ENCODE results near the gene SRPRB. TPM values are rescaled to one million over a fixed set of nuclear protein-coding genes. Genes with fewer than 3 reads are reported as not detected.

The SRPRB gene
- total RNA-seq, 1 experiment from 2014 or later = 54.8 TPM

DNA sequence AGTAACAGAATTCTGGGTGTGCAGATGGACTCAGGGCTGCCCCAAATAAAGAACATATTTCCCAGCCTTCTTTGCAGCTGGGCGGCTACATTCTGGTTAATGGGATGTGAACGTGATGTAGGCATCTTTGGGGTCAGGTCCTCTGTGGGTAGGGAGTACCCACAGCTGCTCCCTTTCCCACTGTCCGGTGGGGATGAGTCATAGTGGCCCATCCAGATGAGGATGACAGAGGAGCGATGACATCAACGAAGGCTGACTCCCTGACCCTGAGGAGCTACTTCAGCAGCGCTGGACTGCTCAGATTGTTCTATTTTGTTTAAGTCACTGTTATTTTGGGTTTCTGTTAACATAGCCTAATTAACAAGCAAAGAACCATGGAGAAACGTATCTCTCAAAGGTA, 38.0 kb downstream of the SRPRB start:
- H2BK12ac ChIP-seq (ENCODE audit: insufficient read length, low read depth, low read length) = no peak overlapping the region
- H3K27ac Mint-ChIP-seq = no peak overlapping the region
- no peaks in the 10 kb centered on the region for H3K9me3 Mint-ChIP-seq
- peaks cover 5 to 6% of the 10 kb centered on the region in 2 experiments; a peak in 1 of 4 replicates for H3K4me1 Mint-ChIP-seq
- no peak overlapping the region for H3K23ac ChIP-seq (ENCODE audit: insufficient read length, low read depth, low read length)
- H4K8ac ChIP-seq (replicated peaks; ENCODE audit: insufficient read length, low read depth, low read length) = no peak overlapping the region
- DNase-seq = no peak
- H2AK5ac ChIP-seq (ENCODE audit: insufficient read length, low read length) = no peak overlapping the region
- no peak overlapping the region for H3K14ac ChIP-seq (ENCODE audit: insufficient read depth, low read length)
- no peaks in the 10 kb centered on the region for H3K4me1 ChIP-seq (ENCODE audit: insufficient read depth, low read length)
- no peak overlapping the region for H3K18ac ChIP-seq (ENCODE audit: insufficient read length, low read depth, low read length)
- WGBS (ENCODE audit: extremely low coverage, insufficient read length, low lambda C conversion rate) = no CpG with 5 or more reads among the region's 7 CpGs
- TF ChIP-seq, protein P1, sequence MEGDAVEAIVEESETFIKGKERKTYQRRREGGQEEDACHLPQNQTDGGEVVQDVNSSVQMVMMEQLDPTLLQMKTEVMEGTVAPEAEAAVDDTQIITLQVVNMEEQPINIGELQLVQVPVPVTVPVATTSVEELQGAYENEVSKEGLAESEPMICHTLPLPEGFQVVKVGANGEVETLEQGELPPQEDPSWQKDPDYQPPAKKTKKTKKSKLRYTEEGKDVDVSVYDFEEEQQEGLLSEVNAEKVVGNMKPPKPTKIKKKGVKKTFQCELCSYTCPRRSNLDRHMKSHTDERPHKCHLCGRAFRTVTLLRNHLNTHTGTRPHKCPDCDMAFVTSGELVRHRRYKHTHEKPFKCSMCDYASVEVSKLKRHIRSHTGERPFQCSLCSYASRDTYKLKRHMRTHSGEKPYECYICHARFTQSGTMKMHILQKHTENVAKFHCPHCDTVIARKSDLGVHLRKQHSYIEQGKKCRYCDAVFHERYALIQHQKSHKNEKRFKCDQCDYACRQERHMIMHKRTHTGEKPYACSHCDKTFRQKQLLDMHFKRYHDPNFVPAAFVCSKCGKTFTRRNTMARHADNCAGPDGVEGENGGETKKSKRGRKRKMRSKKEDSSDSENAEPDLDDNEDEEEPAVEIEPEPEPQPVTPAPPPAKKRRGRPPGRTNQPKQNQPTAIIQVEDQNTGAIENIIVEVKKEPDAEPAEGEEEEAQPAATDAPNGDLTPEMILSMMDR (conservative IDR thresholded peaks at IDR 0.05) = no peak
- H3K36me3 Mint-ChIP-seq (ENCODE audit: insufficient read depth in 1 of 3, low read depth in 3 of 3) = peaks cover 0 to 3% (median 0%) of the 10 kb centered on the region in 3 experiments; a peak in 1 of 7 replicates
- H3K79me1 ChIP-seq (ENCODE audit: insufficient read depth, low read depth, low read length, poor library complexity, severe bottlenecking) = no peaks in the 10 kb centered on the region
- no peak overlapping the region for H3K27ac ChIP-seq (ENCODE audit: insufficient read length, low read depth, low read length)
- H3K27me3 Mint-ChIP-seq (ENCODE audit: low read depth) = no peaks in the 10 kb centered on the region; the same call in 1 of the 2 replicates
- H3K79me2 ChIP-seq (ENCODE audit: insufficient read depth, low read length) = no peaks in the 10 kb centered on the region
- H4K91ac ChIP-seq (ENCODE audit: insufficient read length, low read depth, low read length) = no peak overlapping the region
- H3K23me2 ChIP-seq (ENCODE audit: insufficient read length, low read depth, low read length, poor library complexity, severe bottlenecking) = no peaks in the 10 kb centered on the region
- no peak overlapping the region for H2BK120ac ChIP-seq (ENCODE audit: low read depth, low read length, poor library complexity, severe bottlenecking)
- H3K4ac ChIP-seq (ENCODE audit: low read depth, low read length) = no peak overlapping the region
- H3K4me2 ChIP-seq (ENCODE audit: insufficient read depth, insufficient read length, low read length) = no peak overlapping the region
- H4K20me1 ChIP-seq (ENCODE audit: control insufficient read depth, insufficient read depth, insufficient read length) = no peaks in the 10 kb centered on the region
- no peaks in the 10 kb centered on the region for H3K27me3 ChIP-seq (ENCODE audit: insufficient read depth, low read length)
- no peak overlapping the region for H3K56ac ChIP-seq (ENCODE audit: insufficient read length, low read depth, low read length)
- no peak overlapping the region for H2AFZ ChIP-seq (ENCODE audit: low read length)
- H2BK15ac ChIP-seq (ENCODE audit: low read depth, low read length) = no peak overlapping the region
- H4K5ac ChIP-seq (ENCODE audit: insufficient read length, low read depth, low read length) = no peak overlapping the region
- no peak overlapping the region for H2BK5ac ChIP-seq (ENCODE audit: insufficient read length, low read length)
- no peak overlapping the region for H3K4me3 Mint-ChIP-seq
- no peak overlapping the region for H3K9ac ChIP-seq (ENCODE audit: extremely low read depth, insufficient read length, low read length)
- no peak overlapping the region for H2BK20ac ChIP-seq (ENCODE audit: low read depth, low read length, poor library complexity, severe bottlenecking)
- H3K9me3 ChIP-seq (ENCODE audit: control insufficient read depth, low read depth, low read length) = no peaks in the 10 kb centered on the region
- H3T11ph ChIP-seq (ENCODE audit: low read length) = no peak overlapping the region
